Loucy (cell line): ENCODE results near the gene SECTM1.

Experiments used
- H2AFZ ChIP-seq: fragments of 200-600 bp; sonication (generic); 2 replicates; pipeline ENCODE4 v1.6.0; 2016; ENCODE audit warnings: antibody characterized with exemption, mild to moderate bottlenecking, low read length, moderate library complexity
- H3F3A ChIP-seq: fragments of 200-600 bp; 2 replicates; pipeline ENCODE4 v1.6.0; 2016; ENCODE audit warnings: antibody characterized with exemption, low read depth, mild to moderate bottlenecking
- H3K27me3 ChIP-seq: fragments of 200-600 bp; sonication (generic); 2 replicates; pipeline ENCODE4 v1.6.1; 2014; ENCODE audit warnings: low read length, mild to moderate bottlenecking; ENCODE audit not compliant: insufficient read depth, poor library complexity, severe bottlenecking
- H3K36me3 ChIP-seq: fragments of 200-600 bp; sonication (generic); 2 replicates; pipeline ENCODE4 v1.6.1; 2016; ENCODE audit warnings: low read length; ENCODE audit not compliant: insufficient read depth
- H3K4me1 ChIP-seq: fragments of 200-600 bp; sonication (generic); 2 replicates; pipeline ENCODE4 v1.5.1; 2014; ENCODE audit warnings: low read length, mild to moderate bottlenecking; ENCODE audit not compliant: insufficient read depth, poor library complexity, severe bottlenecking
- H3K4me2 ChIP-seq: fragments of 200-600 bp; sonication (generic); 2 replicates; pipeline ENCODE4 v1.6.0; 2014; ENCODE audit warnings: antibody characterized with exemption, low read length, low read depth, mild to moderate bottlenecking; ENCODE audit not compliant: poor library complexity, severe bottlenecking
- H3K4me3 ChIP-seq: fragments of 200-600 bp; sonication (generic); 2 replicates; pipeline ENCODE4 v1.5.1; 2014; ENCODE audit warnings: low read length, mild to moderate bottlenecking, mixed read lengths; ENCODE audit not compliant: poor library complexity, severe bottlenecking
- H3K79me2 ChIP-seq: fragments of 200-600 bp; sonication (generic); 2 replicates; pipeline ENCODE4 v1.6.1; 2014; ENCODE audit warnings: low read length; ENCODE audit not compliant: insufficient read depth
- H3K9ac ChIP-seq: fragments of 200-600 bp; sonication (generic); 2 replicates; pipeline ENCODE4 v1.6.0; 2014; ENCODE audit warnings: mild to moderate bottlenecking, low read depth, low read length, moderate library complexity; ENCODE audit not compliant: poor library complexity, severe bottlenecking
- H3K9me2 ChIP-seq: fragments of 200-600 bp; sonication (generic); replicated peaks from 2 replicates; pipeline ENCODE4 v1.6.1; 2016; ENCODE audit warnings: low read depth, low read length, mixed read lengths
- H3K9me3 ChIP-seq: fragments of 200-600 bp; sonication (generic); 2 replicates; pipeline ENCODE4 v1.6.1; 2014; ENCODE audit warnings: mild to moderate bottlenecking, antibody characterized with exemption, low read length, low read depth; ENCODE audit not compliant: insufficient read depth
- H4K20me1 ChIP-seq: fragments of 200-600 bp; sonication (generic); 2 replicates; pipeline ENCODE4 v1.6.0; 2014; ENCODE audit warnings: antibody characterized with exemption, low read length, mild to moderate bottlenecking; ENCODE audit not compliant: insufficient read depth, poor library complexity, severe bottlenecking
- EZH2phosphoT487 ChIP-seq: fragments of 200-600 bp; IDR thresholded peaks from 2 replicates; pipeline ENCODE4 v1.6.1; 2018; ENCODE audit warnings: antibody characterized with exemption, mild to moderate bottlenecking, moderate library complexity, borderline replicate concordance
- TF ChIP-seq, protein P1 (sequence below): fragments of 200-600 bp; sonication (generic); conservative IDR thresholded peaks from 2 replicates; pipeline ENCODE4 v1.5.1; 2014; ENCODE audit warnings: mild to moderate bottlenecking, antibody characterized with exemption, low read length

The SECTM1 gene

DNA sequence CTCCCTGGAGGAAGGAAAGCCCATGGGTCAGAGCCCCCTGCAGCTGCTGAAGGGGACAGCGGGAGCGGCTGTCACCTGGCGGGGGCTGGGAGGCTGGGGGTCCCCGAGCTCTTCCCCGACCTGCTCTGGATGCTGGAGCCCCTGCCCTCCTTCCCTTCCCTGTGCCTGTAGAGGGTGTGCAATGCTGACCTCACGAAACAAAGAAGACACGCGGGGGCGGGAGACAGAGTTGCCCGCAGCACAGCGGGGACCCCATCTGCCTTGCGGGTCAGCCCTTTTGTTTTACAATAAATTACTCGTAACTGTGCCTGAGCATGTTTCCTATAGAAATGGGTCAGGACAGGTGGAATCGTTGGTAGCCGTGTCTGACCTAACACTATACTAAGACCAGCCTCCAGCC, 6.3 kb downstream of the SECTM1 start:
- Histone ChIP-seq H3K4me2 (no peak overlapping the region), H4K20me1 (no peaks in the 10 kb centered on the region), H3K4me1 (peaks cover 7% of the 10 kb centered on the region), H3F3A (no peaks in the 10 kb centered on the region), H3K9me3 (no peaks in the 10 kb centered on the region), H3K79me2 (no peaks in the 10 kb centered on the region), H3K36me3 (no peaks in the 10 kb centered on the region), H3K27me3 (no peaks in the 10 kb centered on the region), H3K4me3 (no peak overlapping the region), H2AFZ (no peak overlapping the region), H3K9me2 (no peaks in the 10 kb centered on the region), H3K9ac (no peak overlapping the region)
- TF ChIP-seq, protein P1, sequence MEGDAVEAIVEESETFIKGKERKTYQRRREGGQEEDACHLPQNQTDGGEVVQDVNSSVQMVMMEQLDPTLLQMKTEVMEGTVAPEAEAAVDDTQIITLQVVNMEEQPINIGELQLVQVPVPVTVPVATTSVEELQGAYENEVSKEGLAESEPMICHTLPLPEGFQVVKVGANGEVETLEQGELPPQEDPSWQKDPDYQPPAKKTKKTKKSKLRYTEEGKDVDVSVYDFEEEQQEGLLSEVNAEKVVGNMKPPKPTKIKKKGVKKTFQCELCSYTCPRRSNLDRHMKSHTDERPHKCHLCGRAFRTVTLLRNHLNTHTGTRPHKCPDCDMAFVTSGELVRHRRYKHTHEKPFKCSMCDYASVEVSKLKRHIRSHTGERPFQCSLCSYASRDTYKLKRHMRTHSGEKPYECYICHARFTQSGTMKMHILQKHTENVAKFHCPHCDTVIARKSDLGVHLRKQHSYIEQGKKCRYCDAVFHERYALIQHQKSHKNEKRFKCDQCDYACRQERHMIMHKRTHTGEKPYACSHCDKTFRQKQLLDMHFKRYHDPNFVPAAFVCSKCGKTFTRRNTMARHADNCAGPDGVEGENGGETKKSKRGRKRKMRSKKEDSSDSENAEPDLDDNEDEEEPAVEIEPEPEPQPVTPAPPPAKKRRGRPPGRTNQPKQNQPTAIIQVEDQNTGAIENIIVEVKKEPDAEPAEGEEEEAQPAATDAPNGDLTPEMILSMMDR = no peak
- TF ChIP-seq EZH2phosphoT487 = no peak

DNA sequence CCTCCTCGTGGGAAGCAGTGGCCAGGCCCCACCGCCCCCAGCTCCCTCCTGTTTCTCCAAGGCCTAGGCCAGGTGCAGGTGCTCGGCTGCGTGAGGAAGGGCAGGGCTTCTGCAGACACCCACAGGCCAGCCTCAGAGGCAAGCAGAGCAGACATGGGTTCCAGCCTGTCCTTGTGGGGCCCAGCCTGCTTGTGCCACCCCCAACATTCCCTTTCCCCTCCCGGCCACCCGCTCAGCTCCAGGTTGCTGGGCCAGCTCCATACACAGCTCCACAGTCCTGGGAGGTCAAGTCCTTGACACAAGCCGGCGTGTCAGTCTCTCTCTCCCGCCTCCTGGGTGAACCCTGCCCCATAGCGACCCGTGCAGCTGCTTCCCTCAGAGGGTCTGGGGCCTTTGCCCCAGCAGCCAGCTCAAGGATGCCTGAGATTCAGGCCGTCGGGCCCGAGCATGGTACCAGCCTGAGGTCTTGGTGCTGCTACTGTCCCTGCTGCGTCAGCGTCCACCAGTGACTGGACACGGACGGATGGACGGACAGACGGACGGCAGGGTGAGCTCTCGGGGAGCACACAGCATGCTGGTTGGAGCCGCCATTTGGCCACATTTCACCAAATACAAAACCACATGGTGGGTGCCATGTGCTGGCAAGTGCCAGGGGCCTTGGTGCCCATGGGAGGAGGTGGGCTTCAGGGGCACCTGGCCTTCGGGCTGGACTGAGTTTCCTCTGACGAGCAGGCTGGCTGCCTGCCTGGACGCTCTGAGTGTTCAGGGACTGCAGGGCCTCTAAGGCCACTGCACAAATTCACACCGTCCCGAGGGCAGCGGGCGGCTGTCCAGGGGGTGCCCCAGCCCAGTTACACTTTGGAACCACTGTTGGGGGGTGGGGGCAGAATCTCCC, 8.0 kb downstream of the SECTM1 start:
- H3K9me2 ChIP-seq = no peaks in the 10 kb centered on the region
- H4K20me1 ChIP-seq = no peaks in the 10 kb centered on the region
- H3K4me1 ChIP-seq = peaks cover 14% of the 10 kb centered on the region
- H2AFZ ChIP-seq = no peak overlapping the region
- no peaks in the 10 kb centered on the region for H3F3A ChIP-seq
- no peak overlapping the region for H3K4me3 ChIP-seq
- H3K9me3 ChIP-seq = no peaks in the 10 kb centered on the region
- no peaks in the 10 kb centered on the region for H3K79me2 ChIP-seq
- no peak overlapping the region for H3K4me2 ChIP-seq
- H3K36me3 ChIP-seq = no peaks in the 10 kb centered on the region
- H3K27me3 ChIP-seq = no peaks in the 10 kb centered on the region
- H3K9ac ChIP-seq = no peak overlapping the region
- TF ChIP-seq, protein P1 = no peak
- no peak for TF ChIP-seq EZH2phosphoT487

DNA sequence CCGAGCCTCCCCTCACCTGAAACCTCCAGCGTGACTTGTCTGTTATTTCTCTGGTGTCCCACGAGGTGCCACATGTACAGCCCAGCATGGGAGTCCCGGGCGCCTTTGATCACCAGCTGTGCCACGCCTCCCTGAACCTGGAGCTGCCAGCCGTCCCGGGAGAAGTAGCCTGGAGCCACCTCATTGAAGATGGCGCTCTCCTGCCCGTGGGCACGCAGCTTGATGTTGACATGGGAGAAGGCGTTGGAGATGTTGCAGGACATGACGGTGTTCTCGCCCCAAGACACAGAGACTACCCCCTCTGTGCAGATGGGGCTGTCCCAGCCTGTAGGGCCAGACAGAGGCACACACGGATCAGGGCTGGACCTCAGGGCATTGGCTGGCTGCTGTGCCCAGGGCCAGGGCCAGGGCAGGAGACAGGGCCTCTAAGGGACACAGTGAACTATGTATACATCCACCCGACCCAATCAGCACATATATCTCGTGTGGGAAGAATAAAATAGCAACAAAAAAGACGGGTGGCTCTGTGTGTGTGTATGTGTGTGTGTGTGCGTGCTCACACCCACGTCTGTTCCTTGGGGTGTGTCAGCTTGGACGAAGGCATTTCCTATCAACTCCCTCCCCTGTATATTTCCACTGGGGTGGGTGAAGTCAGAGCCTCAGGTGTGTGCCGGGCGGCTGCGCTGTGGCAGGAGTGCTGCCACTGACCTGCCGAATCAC, 8.8 kb downstream of the SECTM1 start:
- Histone ChIP-seq H4K20me1 (no peaks in the 10 kb centered on the region), H3K9me2 (no peaks in the 10 kb centered on the region), H3K79me2 (no peaks in the 10 kb centered on the region), H3K36me3 (no peaks in the 10 kb centered on the region), H2AFZ (no peak overlapping the region), H3K27me3 (no peaks in the 10 kb centered on the region), H3K4me1 (peaks cover 8% of the 10 kb centered on the region), H3K9me3 (no peaks in the 10 kb centered on the region), H3K4me2 (no peak overlapping the region), H3K9ac (no peak overlapping the region), H3F3A (no peaks in the 10 kb centered on the region), H3K4me3 (no peak overlapping the region)
- TF ChIP-seq, protein P1 = no peak
- no peak for TF ChIP-seq EZH2phosphoT487
